ENCODE measurements around the gene ACTMAP. TPM values are rescaled to one million over a fixed set of nuclear protein-coding genes. Genes with fewer than 3 reads are reported as not detected.

Gene ACTMAP
- total RNA-seq, 1 experiment from 2014 or later, result 16.8 TPM

- RAD21 ChIA-PET (ENCODE audit: low non-redundant PET in 1 of 2, low total read pairs in 2 of 2, uncharacterized antibody in 2 of 2, unreplicated experiment in 2 of 2), result no interaction called here
- DNase-seq (ENCODE audit: low read depth, low spot score) (no peak), ATAC-seq (peak; percentile 8)
- no TSS peak for BruUV-seq (replicated peaks)
- Histone ChIP-seq H3K27ac (ENCODE audit: low read depth, low read length) (peak overlapping the region; percentile 90), H3K9me2 (ENCODE audit: insufficient read depth) (no peaks in the 10 kb centered on the region), H3K4me3 (replicated peaks in 1 of 2; ENCODE audit: low read depth in 1 of 2, low read length in 2 of 2) (peak overlapping the region; percentile 88), H2AFZ (ENCODE audit: low read depth, low read length, poor library complexity, severe bottlenecking) (no peak overlapping the region), H3K4me1 (ENCODE audit: control insufficient read depth in 1 of 2, insufficient read depth in 2 of 2, low read length in 2 of 2) (peaks cover 14 to 49% of the 10 kb centered on the region in 2 experiments), H3K4me2 (ENCODE audit: low read length) (peak overlapping the region; percentile 90), H3K36me3 (ENCODE audit: control insufficient read depth in 1 of 2, insufficient read depth in 2 of 2, low read length in 2 of 2) (peaks cover 10 to 23% of the 10 kb centered on the region in 2 experiments; a peak in 3 of 4 replicates), H3K9me3 (ENCODE audit: control insufficient read depth in 1 of 2, insufficient read depth in 1 of 2, low read depth in 1 of 2, low read length in 2 of 2) (no peaks in the 10 kb centered on the region), H4K20me1 (ENCODE audit: insufficient read depth) (no peaks in the 10 kb centered on the region), H3K79me2 (ENCODE audit: insufficient read depth, low read length) (peaks cover 55% of the 10 kb centered on the region), H3K9ac (ENCODE audit: low read length) (peak overlapping the region; percentile 92), H3K27me3 (ENCODE audit: insufficient read depth, low read length) (no peaks in the 10 kb centered on the region)
- no peak for TF ChIP-seq YY1 (IDR thresholded peaks at IDR 0.05; ENCODE audit: extremely low read depth, insufficient replicate concordance, low read depth, low read length)
- TF ChIP-seq ZFX (IDR thresholded peaks at IDR 0.05), result 0 out of 2 replicates have a peak, but pooled peaks have one; percentile 47
- TF ChIP-seq EZH2 (IDR thresholded peaks at IDR 0.05), result no peak
- no peak for TF ChIP-seq SIN3A (IDR thresholded peaks at IDR 0.05; ENCODE audit: low read depth)
- TF ChIP-seq POLR2A (IDR thresholded peaks at IDR 0.05; ENCODE audit: borderline replicate concordance, extremely low read depth, insufficient read depth, insufficient read length), result no peak
- no peak for TF ChIP-seq ATF3 (IDR thresholded peaks at IDR 0.05)
- CTCF ChIA-PET, result interaction anchor here (1.1 to 1.2 kb wide), 2 partner anchors 165 to 205 kb away, joined by 3 read pairs; no protein-coding TSS in a partner anchor
- POLR2A ChIA-PET, result interaction anchor here (1.8 to 2.3 kb wide), 2 partner anchors 22 to 49 kb away, joined by 8 to 19 read pairs; partner anchors contain the start of genes ACTMAP and RAB4B
- intact Hi-C loops (cut with micrococcal nuclease), result loop anchor here (2.0 to 5.0 kb wide), 2 partner anchors 49 to 82 kb away; partner anchors contain the start of genes ACTMAP, COQ8B, ITPKC and SNRPA
Observed at GRCh38 chr19:40799558-40800338, 49.5 kb upstream of the ACTMAP start.
